Fibroblast of gingiva (primary cell): ENCODE data around the gene FTH1.
"Not testable (repeated sequence)": the region's sequence is repeated elsewhere in the genome, so short reads cannot be mapped to it uniquely, and the experiment has no call there.

Experiments used
- DNase-seq: peaks from one replicate; pipeline ENCODE4 v3.0.0-alpha.2; 2011; ENCODE audit warnings: low read depth

FTH1 gene

DNA sequence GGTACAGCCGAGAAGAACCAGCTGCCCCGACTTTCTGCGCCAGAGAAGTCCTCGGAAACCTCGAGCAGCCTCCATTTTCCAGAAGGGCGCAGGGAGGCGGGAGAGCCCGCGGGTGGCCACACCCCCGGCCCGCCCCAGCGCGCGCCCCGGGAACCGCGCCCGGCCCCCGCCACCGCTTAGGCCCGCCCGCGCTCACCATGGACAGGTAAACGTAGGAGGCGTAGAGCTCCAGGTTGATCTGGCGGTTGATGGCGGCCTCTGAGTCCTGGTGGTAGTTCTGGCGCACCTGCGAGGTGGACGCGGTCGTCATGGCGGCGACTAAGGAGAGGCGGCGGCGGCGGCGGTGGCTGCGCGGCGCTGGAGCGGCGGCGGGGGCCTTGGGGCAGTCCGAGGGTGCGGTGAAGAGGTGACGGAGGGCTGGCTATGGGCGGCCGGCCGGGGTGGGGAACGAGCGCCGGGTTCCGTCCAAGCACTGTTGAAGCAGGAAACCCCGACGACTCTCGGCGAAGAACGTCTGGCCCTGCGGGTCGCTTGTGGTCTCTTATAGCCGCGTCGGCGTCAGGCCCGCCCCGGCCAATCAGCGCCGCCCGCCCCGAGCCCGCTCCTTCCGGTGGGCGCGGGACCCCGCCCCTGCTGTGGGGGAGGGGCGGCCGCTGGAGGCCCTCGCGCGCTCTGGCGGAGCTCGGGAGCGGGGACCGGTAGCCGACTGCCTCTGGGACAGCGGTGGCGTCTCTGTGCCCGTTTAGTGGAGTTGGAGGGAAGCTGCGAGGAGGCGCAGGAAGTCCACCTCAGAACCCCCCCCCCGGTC lies at the start of gene FTH1:
Gene FTH1 (minus strand): TSS at position 519 of the 808 bp plus-strand sequence. CDS start 209 bp downstream, at position 310.
- peak; percentile 97 for DNase-seq

DNA sequence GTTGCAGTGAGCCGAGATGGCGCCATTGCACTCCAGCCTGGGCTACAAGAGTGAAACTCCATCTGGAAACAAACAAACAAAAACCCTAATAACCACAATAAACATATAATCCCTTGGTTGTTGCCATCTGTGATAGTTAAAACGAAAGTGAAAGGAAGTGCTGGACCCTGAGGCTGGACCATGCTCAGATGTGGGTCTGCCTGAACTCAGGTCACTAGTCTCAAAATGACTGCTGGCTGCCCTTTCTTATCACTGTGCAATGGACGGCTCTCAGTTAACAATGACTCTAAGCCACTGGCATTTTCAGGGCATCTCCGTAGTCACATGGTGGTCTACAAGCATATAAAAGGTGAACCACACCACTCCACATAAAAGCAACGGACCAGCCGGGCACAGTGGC lies 48.2 kb upstream of the FTH1 start:
- DNase-seq: no peak

DNA sequence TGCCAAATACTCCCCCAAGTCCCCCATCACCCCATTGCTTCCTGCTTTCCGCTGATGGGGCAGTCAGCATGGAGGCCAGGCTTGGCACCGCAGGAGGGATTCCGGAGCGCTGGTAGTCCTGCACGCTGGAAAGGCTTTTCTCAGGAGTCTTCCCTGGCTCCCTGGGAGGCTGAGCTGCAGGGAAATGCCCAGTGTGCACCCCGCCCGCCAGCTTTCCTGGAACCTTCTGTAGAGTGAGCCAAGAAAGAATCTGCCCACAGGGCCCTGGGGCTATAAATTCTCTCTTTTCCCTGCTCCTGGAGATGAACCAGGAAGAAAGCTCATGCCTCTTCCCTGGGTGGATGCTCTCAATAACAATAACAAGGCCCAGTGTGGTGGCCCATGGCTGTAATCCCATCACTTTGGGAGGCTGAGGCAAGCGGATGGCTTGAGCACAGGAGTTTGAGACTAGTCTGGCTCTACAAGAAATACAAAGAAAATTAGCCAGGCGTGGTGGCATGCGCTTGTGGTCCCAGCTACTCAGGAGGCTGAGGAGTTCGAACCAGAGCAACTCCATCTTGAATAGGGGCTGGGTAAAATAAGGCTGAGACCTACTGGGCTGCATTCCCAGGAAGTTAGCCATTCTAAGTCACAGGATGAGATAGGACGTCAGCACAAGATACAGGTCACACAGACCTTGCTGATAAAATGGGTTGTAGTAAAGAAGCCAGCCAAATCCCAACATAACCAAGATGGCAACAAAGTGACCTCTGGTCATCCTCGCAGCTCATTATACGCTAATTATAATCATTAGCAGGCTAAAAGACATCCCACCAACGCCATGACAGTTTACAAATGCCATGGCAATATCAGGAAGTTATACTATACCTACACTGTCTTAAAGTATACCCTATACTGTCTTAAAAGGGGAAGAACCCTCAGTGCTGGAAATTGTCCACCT lies 46.4 kb upstream of the FTH1 start:
- peak; percentile 79 for DNase-seq

DNA sequence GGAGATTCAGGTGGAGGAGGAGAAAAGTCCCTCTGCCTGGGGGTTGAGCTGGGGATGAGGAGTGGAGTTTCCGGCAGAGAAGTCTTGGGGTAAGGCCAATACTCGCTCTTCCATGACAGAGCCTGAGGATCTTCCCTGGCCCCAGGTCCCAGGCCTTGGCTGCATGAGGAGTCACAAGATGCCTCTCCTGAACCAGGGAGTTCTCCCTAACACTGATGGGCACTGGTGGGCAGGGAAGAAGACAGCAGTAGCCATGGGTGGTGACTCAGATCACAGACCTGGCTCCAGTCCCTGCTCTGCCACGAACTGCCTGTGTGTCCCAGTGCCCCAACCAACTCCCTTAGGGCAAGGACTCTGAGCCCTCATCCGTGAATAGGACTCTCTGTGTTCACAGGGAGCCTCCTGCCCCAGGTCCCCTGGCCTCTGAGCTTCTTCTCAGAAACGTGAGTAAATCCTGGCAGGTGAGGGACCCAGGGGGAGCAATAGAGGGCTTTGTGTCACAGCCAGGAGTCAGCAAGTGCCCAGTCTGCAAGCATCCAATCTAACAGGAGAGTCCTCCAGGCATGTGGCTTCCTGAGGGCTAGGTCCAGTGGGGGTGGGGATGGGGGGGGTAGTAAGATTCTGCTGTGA lies 45.5 kb upstream of the FTH1 start:
- peak; percentile 24 for DNase-seq

DNA sequence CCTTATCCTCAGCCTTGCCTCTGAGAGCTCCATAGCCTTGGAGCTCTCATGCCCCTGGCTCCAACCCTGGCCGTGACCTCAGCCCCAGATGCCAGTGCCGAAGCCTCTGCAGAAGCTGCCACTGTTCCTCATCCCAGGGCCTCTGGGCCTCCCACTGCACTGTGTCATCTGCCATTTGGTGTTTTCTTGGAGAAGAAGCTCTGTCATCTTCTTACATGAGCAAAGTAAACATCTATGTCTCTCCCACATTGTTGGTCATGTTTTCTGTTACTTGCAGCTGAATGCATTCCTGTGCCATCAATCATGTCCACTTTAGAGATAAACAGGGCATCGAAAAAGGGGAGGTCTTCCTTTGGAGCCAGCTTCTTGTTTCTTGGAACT lies 45.0 kb upstream of the FTH1 start:
- peak; percentile 37 for DNase-seq

DNA sequence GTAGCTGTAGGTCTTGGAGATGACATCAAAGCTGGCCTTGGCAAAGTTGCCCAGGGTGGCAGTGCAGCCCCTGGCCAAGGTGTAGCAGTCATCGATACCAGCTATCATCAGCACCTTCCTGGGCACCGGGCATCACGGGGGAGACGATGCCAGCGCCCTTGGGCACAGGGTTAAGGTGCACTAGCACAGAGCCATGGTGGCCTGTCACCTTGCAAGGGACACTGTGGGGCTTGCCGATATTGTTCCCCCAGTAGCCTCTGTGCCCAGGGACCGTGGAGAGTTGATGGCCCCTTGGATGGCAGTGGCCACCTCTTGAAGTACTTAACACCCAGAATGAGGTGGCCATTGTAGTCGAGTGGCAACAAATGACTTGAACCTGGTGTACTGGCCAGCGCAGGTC lies 44.4 kb upstream of the FTH1 start:
- DNase-seq: no peak

DNA sequence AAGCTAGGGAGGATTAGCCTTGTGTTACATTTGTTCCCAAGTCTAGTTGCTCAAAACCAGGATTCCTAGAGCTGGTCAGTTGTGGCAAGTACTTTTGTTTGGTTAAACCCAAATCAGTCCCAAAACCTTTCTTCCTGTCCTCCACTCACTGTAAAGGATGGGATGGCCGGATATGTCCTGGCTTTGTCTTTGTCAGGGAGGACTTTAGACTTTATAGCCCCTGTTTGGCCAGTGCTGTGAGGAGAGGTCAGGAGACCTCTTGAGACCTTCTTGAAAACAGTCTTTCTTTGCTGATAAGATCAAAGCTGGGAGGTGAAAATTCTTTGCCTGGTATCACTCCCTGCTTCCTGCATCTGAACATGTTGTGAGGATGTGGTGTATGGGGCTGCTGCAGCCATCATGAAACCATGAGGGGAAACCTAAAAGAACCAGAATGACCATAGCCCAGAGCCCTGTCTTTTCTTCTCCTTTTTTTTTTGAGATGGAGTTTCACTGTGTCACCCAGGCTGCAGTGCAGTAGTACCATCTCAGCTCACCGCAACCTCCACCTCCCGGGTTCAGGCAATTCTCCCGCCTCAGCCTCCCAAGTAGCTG lies 43.6 kb upstream of the FTH1 start:
- DNase-seq: no peak

DNA sequence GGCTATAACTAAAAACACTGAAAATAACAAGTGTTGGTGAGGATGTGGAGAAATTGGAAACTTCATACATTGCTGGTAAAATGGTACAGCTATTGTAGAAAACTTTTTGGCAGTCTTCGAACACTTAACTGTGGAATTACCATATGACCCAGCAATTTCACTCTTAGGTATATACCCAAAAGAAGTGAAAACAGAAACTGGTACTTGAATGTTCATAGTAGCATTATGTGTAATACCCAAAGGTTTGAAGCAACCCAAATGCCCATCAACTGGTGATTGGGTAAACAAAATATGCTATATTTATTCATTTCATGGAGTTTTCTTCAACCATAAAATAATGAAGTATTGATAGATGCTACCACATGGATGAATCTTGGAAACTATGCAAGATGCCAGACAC lies 40.8 kb upstream of the FTH1 start:
- no peak for DNase-seq

DNA sequence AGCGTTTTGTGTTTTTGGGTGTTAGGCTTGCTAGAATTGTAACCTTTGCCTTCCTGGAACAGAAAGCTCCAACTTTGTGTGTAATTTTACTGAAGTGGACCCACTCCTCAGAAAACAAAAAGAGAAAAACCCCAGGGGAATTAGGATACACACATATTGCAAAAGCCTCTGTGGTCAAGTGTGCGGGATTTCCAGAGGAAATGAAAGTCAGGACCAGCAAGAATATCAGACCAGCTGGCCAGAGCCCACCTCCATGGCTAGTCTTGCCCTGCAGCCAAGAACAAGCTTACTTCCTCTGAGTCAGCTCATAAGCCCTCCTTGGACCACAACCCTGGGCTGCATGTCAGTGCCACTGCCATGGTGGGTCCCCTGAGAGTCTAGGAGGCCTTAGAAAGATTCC lies 37.0 kb upstream of the FTH1 start:
- peak; percentile 91 for DNase-seq

DNA sequence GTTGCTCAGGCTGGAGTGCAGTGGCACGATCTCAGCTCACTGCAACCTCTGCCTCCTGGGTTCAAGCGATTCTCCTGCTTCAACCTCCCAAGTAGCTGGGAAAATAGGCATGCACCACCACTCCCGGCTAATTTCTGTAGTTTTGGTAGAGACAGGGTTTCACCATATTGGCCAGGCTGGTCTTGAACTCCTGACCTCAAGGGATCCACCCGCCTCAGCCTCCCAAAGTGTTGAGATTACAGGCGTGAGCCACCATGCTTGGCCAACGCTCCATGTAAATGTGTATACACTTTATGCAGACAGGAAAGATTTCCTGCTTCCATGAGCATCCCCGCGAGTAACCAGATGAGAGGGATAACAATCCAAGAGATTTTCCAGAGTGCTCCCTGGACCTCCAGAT lies 34.8 kb upstream of the FTH1 start:
- DNase-seq: not testable (repeated sequence)

DNA sequence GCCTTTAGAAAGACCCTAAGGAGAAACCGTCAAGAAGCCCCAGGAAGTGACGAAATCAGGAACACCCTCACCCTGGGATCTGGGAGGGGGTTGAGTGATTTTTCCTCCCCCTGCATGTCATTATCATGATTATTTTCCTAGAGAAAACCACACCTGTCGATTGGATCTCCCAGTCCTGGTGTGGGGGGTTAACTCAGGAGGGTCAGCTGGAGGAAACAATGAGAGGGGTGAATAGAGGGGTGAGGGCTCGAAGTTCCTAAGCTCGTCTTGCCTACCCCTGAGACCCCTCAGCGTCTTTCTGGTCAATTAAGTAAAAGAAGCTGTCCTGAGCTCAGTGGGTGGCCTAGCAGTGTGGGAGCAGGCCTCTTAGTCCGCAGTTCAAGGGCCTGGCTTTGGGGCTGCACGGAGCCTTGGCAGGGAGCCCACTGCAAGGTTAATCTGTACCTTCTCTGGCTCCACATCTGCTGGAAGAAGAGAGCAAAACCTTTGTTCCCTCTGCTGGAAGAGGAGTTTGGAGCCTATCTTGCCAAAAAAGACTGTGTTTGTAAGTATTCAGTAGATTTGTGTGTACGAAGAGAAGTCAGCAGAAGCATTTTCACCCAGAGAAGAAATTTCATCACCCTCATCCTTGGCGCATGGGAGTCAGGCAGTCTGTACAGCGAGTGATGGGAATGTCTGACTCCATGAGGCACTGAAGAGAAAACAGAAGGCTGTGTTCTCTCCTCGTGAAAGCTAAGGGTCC lies 34.2 kb upstream of the FTH1 start:
- DNase-seq: peak; percentile 23

DNA sequence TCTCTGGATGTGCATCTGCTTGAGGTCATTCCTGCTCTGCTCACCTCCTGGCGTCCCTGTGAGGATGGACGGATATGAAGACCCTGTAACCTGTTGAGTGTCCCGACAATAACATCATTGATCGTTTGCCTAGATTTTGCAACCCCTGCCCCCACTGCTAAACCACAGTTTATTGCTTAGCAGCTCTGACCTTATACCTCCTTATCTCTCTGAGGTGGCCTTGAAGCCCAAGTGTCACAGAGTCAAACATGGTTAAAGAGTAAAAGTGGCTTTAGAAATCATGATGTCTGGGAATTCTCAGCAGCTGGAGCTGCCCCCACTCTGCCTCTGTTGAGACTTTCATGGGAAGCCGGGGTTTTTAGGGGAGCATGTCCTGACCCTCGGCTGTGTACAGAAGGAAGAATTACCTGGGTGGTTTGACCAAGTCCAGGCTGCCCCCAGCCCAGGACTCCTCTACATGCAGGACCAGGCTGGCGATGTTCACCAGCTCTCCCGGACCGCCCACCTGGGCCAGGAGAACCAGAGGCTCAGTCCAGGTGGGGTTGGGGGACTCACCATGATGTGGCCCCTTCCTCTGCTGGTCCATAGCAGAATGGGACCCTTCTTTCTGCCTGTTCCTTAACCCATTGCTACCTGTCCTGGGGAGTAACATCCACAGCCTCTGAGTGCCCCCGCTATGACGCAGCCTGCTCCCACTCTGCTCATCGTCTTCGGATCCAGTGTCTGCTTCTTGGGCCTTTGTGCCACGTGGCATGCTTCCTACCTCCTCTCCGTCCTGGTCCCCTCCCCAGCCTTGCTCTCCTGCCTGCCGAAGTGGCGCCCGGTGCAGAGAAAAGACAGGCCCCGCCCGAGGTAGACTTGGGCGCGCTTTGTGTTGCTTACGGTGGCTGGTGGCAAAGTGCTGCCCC lies 33.4 kb upstream of the FTH1 start:
- no peak for DNase-seq

DNA sequence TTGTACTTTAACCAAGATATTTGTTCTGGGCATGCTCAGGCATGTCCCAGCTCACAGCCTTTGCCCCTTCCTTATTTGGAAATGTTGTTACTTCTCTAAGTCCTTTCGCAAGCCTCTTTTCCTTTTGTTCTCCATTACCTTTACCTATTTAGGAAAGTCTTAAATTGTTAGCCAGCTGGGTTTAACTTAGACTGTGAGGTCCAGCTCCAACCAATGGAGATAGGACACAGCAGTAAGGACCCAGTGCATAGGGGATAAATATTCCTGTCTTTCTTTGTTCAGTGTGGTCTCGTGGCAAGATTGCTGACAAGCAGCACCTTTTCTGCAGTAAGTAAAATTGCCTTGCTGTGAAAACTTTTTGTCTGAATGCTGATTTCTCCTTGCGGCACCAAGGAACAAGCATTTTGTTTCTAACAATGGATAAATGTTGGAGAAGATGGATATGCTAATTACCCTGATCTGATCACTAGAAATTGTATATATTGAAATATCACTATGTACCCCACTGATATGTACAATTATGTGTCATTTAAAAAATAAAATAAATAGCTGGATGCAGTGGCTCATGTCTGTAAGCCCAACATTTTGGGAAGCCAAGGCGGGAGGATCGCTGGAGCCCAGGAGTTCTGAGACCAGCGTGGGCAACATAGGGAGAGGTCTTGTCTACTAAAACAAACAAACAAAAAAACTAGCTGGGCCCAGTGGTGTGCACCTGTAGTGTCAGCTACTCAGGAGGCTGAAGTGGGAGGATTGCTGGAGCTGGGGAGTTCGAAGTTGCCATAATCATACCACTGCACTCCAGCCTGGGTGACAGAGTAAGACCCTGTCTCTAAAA lies 31.9 kb upstream of the FTH1 start:
- DNase-seq: peak; percentile 14

DNA sequence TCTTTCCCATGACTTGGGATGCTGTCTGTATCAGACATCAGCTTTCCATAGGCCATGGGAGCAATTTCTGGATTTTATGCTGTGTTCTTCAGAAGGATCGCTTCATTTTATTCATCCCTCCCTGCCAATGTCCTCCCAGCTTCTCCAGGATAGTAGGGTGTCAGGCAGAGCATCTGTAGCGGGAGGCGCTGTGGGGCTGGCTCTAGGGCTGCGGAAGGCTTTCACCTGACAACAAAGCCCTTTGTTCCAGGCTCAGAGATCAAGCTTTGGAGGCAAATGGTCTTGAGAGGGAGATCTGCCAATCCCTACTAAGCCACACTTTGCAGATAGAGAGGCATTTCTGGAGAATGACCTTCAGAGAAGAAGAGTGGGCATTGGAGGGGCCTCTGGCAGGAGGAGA lies 29.5 kb upstream of the FTH1 start:
- DNase-seq: no peak

DNA sequence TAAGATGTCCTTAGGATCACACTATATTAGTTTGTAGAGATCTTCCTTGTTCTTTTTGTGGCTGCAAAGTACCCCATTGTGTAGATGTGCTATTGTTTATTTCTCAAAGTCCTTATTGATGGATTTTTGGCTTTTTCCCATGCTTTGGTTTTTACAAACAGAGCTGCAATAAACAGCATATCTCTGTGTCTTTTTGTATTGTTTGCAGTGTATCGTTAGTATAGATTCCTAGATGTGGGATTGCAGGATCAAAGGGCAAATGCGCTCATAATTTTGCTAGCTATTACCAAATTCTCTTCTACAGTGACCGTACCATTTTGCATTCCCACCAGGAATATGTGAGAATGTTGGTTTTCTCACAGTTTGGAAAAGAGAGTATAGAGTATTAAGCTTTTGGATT lies 27.5 kb upstream of the FTH1 start:
- no peak for DNase-seq

DNA sequence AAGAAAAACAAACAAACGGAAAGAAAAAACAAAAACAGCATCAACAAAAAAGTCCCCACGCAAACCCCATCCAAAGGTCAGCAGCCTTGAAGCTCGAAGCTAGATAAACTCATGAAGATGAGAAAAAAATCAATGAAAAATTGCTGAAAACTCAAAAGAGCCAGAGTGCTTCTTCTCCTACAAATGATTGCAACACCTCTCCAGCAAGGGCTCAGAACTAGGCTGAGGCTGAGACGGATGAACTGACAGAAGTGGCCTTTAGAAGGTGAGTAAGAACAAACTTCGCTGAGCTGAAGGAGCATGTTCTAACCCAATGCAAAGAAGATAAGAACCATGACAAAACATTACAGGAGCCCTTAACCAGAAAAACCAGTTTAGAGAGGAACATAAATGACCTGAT lies 18.4 kb upstream of the FTH1 start:
- no peak for DNase-seq

DNA sequence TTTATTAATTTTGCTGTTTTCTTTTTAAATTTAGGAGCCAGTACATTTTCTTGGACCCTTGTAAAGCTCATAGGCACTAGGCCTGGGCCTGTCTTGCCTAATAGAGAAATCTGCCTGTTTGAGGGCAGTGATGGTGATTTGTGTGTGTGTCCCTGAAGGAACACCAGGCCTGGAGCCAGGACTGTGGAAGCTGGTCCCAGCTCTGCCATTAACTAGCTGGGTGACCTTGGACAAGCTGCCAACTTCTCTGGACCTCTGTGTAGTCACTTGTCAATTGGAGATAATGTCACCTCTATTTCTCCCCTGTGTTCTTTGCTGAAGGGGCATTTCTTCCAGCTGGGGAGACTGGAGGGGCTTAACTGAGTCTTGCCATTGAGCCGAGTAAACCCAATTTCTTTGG lies 16.0 kb upstream of the FTH1 start:
- DNase-seq: no peak

DNA sequence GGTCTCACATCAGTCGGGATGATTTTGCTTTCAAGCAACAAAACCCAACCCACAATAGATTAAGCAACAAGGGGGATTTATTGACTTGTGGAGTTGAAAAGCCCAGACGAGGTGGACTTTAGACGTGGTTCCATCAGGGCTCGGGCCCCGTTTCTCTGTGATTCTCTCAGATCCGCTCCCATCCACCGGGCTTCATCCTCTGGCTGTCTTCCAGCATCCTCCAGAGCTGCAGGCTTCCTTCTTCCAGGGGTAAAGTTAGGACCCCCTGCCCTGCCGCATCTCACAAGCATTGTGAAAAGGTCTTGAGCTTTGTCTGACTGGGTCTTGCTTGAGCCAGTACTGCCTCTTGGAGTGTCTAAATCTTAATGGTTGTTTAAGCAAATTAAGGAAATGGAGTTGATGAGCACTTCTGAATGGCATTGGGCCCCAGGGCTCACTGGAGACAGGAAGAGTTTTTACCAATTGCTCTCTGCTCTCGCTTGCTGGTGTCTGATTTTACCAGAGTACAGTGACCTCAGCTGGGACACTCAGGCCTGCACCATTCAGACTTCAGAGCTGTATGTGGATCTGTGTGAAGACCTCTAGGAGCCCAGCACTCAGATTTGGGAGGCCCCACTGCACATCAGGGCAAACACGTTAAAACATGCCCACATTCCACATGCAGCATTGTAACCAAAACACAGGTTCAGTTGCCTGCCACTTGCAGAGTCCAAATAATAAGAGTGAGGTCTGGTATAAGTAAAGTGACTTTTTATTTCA lies 13.5 kb upstream of the FTH1 start:
- DNase-seq: no peak
